Measurements from ENCODE around the gene GSK3B.
"Not testable (repeated sequence)": the region's sequence is repeated elsewhere in the genome, so short reads cannot be mapped to it uniquely, and the experiment has no call there.

Gene GSK3B

DNA sequence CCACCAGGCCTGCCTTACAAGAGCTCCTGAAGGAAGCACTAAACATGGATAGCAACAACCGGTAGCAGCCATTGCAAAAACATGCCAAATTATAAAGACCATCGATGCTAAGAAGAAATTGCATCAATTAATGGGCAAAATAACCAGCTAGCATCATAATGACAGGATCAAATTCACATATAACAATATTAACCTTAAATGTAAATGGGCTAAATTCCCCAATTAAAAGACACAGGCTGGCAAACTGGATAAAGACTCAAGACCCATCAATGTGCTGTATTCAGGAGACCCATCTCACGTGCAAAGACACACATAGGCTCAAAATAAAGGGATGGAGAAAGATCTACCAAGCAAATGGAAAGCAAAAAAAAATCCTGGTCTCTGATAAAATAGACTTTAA is 88.5 kb downstream of the GSK3B start:
- not testable (repeated sequence) for H3K9ac ChIP-seq (ENCODE audit: low read depth, low read length, poor library complexity); H2BK15ac ChIP-seq (ENCODE audit: low read length); H3K18ac ChIP-seq (ENCODE audit: low read length); H3K4ac ChIP-seq (ENCODE audit: low read length); H2AK5ac ChIP-seq (ENCODE audit: low read depth, low read length); H2AFZ ChIP-seq (ENCODE audit: low read length); H3K4me2 ChIP-seq (ENCODE audit: insufficient read depth, low read length, poor library complexity, severe bottlenecking); H3K4me3 ChIP-seq (ENCODE audit: low read length in 2 of 2); DNase-seq (ENCODE audit: low spot score); H4K8ac ChIP-seq (ENCODE audit: low read depth, low read length); H2BK5ac ChIP-seq (ENCODE audit: low read length); H2BK120ac ChIP-seq (ENCODE audit: low read depth, low read length); H3K23ac ChIP-seq (ENCODE audit: low read depth, low read length, poor library complexity); H3K27ac ChIP-seq (replicated peaks; ENCODE audit: low read length); H4K91ac ChIP-seq (ENCODE audit: low read depth, low read length, poor library complexity); H3K79me1 ChIP-seq (ENCODE audit: low read depth, low read length); H2BK12ac ChIP-seq (ENCODE audit: low read length); H3K14ac ChIP-seq (ENCODE audit: low read length); H3K27me3 ChIP-seq (ENCODE audit: control insufficient read depth in 3 of 3, insufficient read depth in 3 of 3, low read depth in 1 of 3, low read length in 3 of 3)
- no CpG with 5 or more reads among the region's 3 CpGs for WGBS, 2 donors (ENCODE audit: extremely low coverage in 2 of 2, insufficient read length in 2 of 2, insufficient replicate concordance in 1 of 2)
- Histone ChIP-seq H3K36me3 (replicated peaks in 1 of 2; ENCODE audit: control insufficient read depth in 2 of 2, insufficient read depth in 2 of 2, low read length in 2 of 2) (peaks cover 0 to 12% of the 10 kb centered on the region in 2 donors), H3K4me1 (ENCODE audit: control insufficient read depth in 2 of 2, insufficient read depth in 1 of 2, low read depth in 1 of 2, low read length in 2 of 2) (peaks cover 10 to 11% of the 10 kb centered on the region in 2 donors), H3K9me3 (replicated peaks in 1 of 2; ENCODE audit: control insufficient read depth in 2 of 2, insufficient read depth in 1 of 2, low read depth in 1 of 2, low read length in 2 of 2) (peaks cover 0 to 17% of the 10 kb centered on the region in 2 donors)

GRCh38 chr3:120004008-120004498 is 90.2 kb downstream of the GSK3B start:
- H3K18ac ChIP-seq (ENCODE audit: low read length): peak overlapping the region; percentile 66
- DNase-seq (ENCODE audit: low spot score): peak; percentile 59
- peak overlapping the region; percentile 29 to 53 for H3K4me3 ChIP-seq (ENCODE audit: low read length in 2 of 2)

GRCh38 chr3:119998166-119998565 is 96.1 kb downstream of the GSK3B start:
- H3K23ac ChIP-seq (ENCODE audit: low read depth, low read length, poor library complexity): no peak overlapping the region
- no peak overlapping the region for H3K27ac ChIP-seq (replicated peaks; ENCODE audit: low read length)
- H4K8ac ChIP-seq (ENCODE audit: low read depth, low read length): no peak overlapping the region
- H3K9ac ChIP-seq (ENCODE audit: low read depth, low read length, poor library complexity): no peak overlapping the region
- H3K9me3 ChIP-seq (replicated peaks in 1 of 2; ENCODE audit: control insufficient read depth in 2 of 2, insufficient read depth in 1 of 2, low read depth in 1 of 2, low read length in 2 of 2): peaks cover 2 to 8% of the 10 kb centered on the region in 2 donors
- peaks cover 2 to 49% of the 10 kb centered on the region in 2 donors for H3K36me3 ChIP-seq (replicated peaks in 1 of 2; ENCODE audit: control insufficient read depth in 2 of 2, insufficient read depth in 2 of 2, low read length in 2 of 2)
- H3K27me3 ChIP-seq (ENCODE audit: control insufficient read depth in 3 of 3, insufficient read depth in 3 of 3, low read depth in 1 of 3, low read length in 3 of 3): no peaks in the 10 kb centered on the region
- peaks cover 4% of the 10 kb centered on the region for H3K79me1 ChIP-seq (ENCODE audit: low read depth, low read length)
- no peak overlapping the region for H3K14ac ChIP-seq (ENCODE audit: low read length)
- no peak overlapping the region for H2BK15ac ChIP-seq (ENCODE audit: low read length)
- no peaks in the 10 kb centered on the region for H3K4me1 ChIP-seq (ENCODE audit: control insufficient read depth in 2 of 2, insufficient read depth in 1 of 2, low read depth in 1 of 2, low read length in 2 of 2)
- H4K91ac ChIP-seq (ENCODE audit: low read depth, low read length, poor library complexity): no peak overlapping the region
- no CpG with 5 or more reads among the region's 1 CpG for WGBS, 2 donors (ENCODE audit: extremely low coverage in 2 of 2, insufficient read length in 2 of 2, insufficient replicate concordance in 1 of 2)
- H2BK120ac ChIP-seq (ENCODE audit: low read depth, low read length): no peak overlapping the region
- H2BK12ac ChIP-seq (ENCODE audit: low read length): no peak overlapping the region
- no peak overlapping the region for H3K4me2 ChIP-seq (ENCODE audit: insufficient read depth, low read length, poor library complexity, severe bottlenecking)
- no peak overlapping the region for H2AFZ ChIP-seq (ENCODE audit: low read length)
- no peak overlapping the region for H2AK5ac ChIP-seq (ENCODE audit: low read depth, low read length)
- no peak overlapping the region for H2BK5ac ChIP-seq (ENCODE audit: low read length)
- H3K18ac ChIP-seq (ENCODE audit: low read length): no peak overlapping the region
- no peak overlapping the region for H3K4ac ChIP-seq (ENCODE audit: low read length)
- no peak overlapping the region for H3K4me3 ChIP-seq (ENCODE audit: low read length in 2 of 2)
- no peak for DNase-seq (ENCODE audit: low spot score)

More at GRCh38 chr3:120004008-120004498, 90.2 kb downstream of the GSK3B start:
- H3K14ac ChIP-seq (ENCODE audit: low read length); H3K9me3 ChIP-seq (replicated peaks in 1 of 2; ENCODE audit: control insufficient read depth in 2 of 2, insufficient read depth in 1 of 2, low read depth in 1 of 2, low read length in 2 of 2); H3K23ac ChIP-seq (ENCODE audit: low read depth, low read length, poor library complexity); H4K91ac ChIP-seq (ENCODE audit: low read depth, low read length, poor library complexity); H3K4ac ChIP-seq (ENCODE audit: low read length); H2BK5ac ChIP-seq (ENCODE audit: low read length); H4K8ac ChIP-seq (ENCODE audit: low read depth, low read length); H3K79me1 ChIP-seq (ENCODE audit: low read depth, low read length); H2BK12ac ChIP-seq (ENCODE audit: low read length); H3K9ac ChIP-seq (ENCODE audit: low read depth, low read length, poor library complexity); H3K27me3 ChIP-seq (ENCODE audit: control insufficient read depth in 3 of 3, insufficient read depth in 3 of 3, low read depth in 1 of 3, low read length in 3 of 3); H3K27ac ChIP-seq (replicated peaks; ENCODE audit: low read length); H2AFZ ChIP-seq (ENCODE audit: low read length); H2BK15ac ChIP-seq (ENCODE audit: low read length); H2AK5ac ChIP-seq (ENCODE audit: low read depth, low read length); H2BK120ac ChIP-seq (ENCODE audit: low read depth, low read length): not testable (repeated sequence)
- H3K36me3 ChIP-seq (replicated peaks in 1 of 2; ENCODE audit: control insufficient read depth in 2 of 2, insufficient read depth in 2 of 2, low read length in 2 of 2): peaks cover 2 to 28% of the 10 kb centered on the region in 2 donors
- no CpG with 5 or more reads among the region's 11 CpGs for WGBS, 2 donors (ENCODE audit: extremely low coverage in 2 of 2, insufficient read length in 2 of 2, insufficient replicate concordance in 1 of 2)
- H3K4me2 ChIP-seq (ENCODE audit: insufficient read depth, low read length, poor library complexity, severe bottlenecking): peak overlapping the region; percentile 20
- H3K4me1 ChIP-seq (ENCODE audit: control insufficient read depth in 2 of 2, insufficient read depth in 1 of 2, low read depth in 1 of 2, low read length in 2 of 2): peaks cover 10 to 11% of the 10 kb centered on the region in 2 donors

DNA sequence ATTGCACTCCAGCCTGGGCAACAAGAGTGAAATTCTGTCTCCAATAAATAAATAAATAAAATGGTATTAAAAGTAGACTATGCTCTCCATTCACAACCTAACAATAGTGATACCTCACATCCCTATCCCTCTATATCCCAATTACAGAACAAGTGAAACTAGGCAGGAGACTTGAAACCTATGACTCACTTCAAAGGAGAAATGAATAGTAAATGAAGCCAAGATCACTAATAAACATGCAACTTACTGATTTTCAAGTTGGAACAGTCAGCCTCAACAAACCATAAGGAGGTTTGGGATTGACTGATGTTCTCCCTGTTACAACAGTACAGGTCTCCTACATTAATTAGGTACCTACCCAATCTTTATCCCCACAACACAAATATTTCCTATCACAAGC is 103.4 kb downstream of the GSK3B start:
- H2AK5ac ChIP-seq (ENCODE audit: low read depth, low read length): no peak overlapping the region
- peaks cover 4% of the 10 kb centered on the region for H3K79me1 ChIP-seq (ENCODE audit: low read depth, low read length)
- no peak overlapping the region for H2AFZ ChIP-seq (ENCODE audit: low read length)
- H4K91ac ChIP-seq (ENCODE audit: low read depth, low read length, poor library complexity): no peak overlapping the region
- no peak overlapping the region for H3K23ac ChIP-seq (ENCODE audit: low read depth, low read length, poor library complexity)
- no peak for DNase-seq (ENCODE audit: low spot score)
- no peak overlapping the region for H2BK5ac ChIP-seq (ENCODE audit: low read length)
- no peaks in the 10 kb centered on the region for H3K4me1 ChIP-seq (ENCODE audit: control insufficient read depth in 2 of 2, insufficient read depth in 1 of 2, low read depth in 1 of 2, low read length in 2 of 2)
- H3K36me3 ChIP-seq (replicated peaks in 1 of 2; ENCODE audit: control insufficient read depth in 2 of 2, insufficient read depth in 2 of 2, low read length in 2 of 2): peaks cover 0 to 2% of the 10 kb centered on the region in 2 donors
- no peak overlapping the region for H3K4ac ChIP-seq (ENCODE audit: low read length)
- no peak overlapping the region for H3K9ac ChIP-seq (ENCODE audit: low read depth, low read length, poor library complexity)
- H3K4me2 ChIP-seq (ENCODE audit: insufficient read depth, low read length, poor library complexity, severe bottlenecking): no peak overlapping the region
- no peak overlapping the region for H2BK15ac ChIP-seq (ENCODE audit: low read length)
- no peak overlapping the region for H3K27ac ChIP-seq (replicated peaks; ENCODE audit: low read length)
- no peak overlapping the region for H3K4me3 ChIP-seq (ENCODE audit: low read length in 2 of 2)
- H4K8ac ChIP-seq (ENCODE audit: low read depth, low read length): no peak overlapping the region
- no peak overlapping the region for H2BK12ac ChIP-seq (ENCODE audit: low read length)
- H3K18ac ChIP-seq (ENCODE audit: low read length): no peak overlapping the region
- no peak overlapping the region for H3K14ac ChIP-seq (ENCODE audit: low read length)
- no peaks in the 10 kb centered on the region for H3K27me3 ChIP-seq (ENCODE audit: control insufficient read depth in 3 of 3, insufficient read depth in 3 of 3, low read depth in 1 of 3, low read length in 3 of 3)
- H3K9me3 ChIP-seq (replicated peaks in 1 of 2; ENCODE audit: control insufficient read depth in 2 of 2, insufficient read depth in 1 of 2, low read depth in 1 of 2, low read length in 2 of 2): peaks cover 0 to 23% of the 10 kb centered on the region in 2 donors
- H2BK120ac ChIP-seq (ENCODE audit: low read depth, low read length): no peak overlapping the region
